GM21717 (cell line): ENCODE data around the gene LPCAT3.
"Not testable (repeated sequence)": the region's sequence is repeated elsewhere in the genome, so short reads cannot be mapped to it uniquely, and the experiment has no call there.

Source experiments
- ATAC-seq: cut with Tn5 transposase; IDR thresholded peaks from one replicate; pipeline ENCODE4 v1.9.1; 2021; ENCODE audit warnings: mild to moderate bottlenecking, moderate library complexity; ENCODE audit not compliant: unreplicated experiment

The LPCAT3 gene, protein sequence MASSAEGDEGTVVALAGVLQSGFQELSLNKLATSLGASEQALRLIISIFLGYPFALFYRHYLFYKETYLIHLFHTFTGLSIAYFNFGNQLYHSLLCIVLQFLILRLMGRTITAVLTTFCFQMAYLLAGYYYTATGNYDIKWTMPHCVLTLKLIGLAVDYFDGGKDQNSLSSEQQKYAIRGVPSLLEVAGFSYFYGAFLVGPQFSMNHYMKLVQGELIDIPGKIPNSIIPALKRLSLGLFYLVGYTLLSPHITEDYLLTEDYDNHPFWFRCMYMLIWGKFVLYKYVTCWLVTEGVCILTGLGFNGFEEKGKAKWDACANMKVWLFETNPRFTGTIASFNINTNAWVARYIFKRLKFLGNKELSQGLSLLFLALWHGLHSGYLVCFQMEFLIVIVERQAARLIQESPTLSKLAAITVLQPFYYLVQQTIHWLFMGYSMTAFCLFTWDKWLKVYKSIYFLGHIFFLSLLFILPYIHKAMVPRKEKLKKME

DNA sequence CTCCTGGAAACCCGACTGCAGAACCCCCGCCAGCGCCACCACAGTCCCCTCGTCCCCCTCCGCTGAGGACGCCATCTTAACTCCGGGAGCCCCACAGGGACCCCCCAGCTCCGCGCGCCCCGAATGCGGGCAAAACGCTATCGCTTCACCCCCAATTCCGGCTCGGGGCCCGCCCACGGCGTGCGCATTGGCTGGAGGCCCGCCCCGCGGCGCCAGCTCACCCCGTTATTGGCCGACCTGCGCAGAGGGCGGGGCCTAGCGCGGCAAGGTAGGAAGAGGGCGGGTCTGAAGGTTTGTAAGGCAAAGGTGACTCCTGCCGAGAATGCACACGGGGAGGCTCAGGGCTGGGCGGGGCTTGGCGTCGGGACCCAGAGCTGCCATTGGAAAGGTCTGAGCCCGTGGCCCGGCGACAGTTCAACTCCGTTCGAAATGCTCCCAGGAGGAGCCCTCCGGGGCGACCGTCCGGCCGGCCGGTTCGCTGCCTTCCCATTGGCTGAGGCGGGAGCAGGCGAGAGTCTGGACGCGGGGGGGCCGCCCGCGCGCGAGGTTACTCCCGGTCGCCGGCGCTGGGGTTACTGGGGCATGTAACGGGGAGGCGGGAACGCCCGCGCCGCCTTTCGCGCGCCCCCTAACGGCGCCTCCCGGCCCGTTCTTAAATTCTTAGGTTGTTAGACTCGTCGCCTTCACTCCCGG, at the start of gene LPCAT3:
LPCAT3 (minus strand) TSS at position 127 of the 693 bp plus-strand sequence; CDS start at position 75, 52 bp downstream.
- peak; percentile 92 for ATAC-seq

DNA sequence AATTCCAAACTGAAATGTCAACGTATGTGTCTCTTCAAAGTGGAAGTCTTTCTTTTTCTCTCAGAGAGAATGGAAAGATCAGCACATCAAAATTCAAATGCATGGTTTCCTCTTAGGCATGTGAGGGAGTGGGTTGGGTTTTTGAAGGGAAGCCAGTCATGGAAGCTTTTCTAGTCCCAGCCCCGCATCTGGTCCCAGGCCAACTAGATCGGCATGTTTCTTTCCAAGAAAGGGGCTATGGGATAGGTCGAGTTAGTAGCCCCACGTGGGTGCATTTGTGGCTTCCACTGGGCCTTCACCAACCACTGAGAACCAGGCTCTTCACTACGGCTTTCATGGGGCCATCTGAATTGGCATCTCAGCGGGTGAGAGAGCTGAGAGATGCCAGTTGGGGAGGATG, 48.8 kb upstream of the LPCAT3 start:
- ATAC-seq: no peak

DNA sequence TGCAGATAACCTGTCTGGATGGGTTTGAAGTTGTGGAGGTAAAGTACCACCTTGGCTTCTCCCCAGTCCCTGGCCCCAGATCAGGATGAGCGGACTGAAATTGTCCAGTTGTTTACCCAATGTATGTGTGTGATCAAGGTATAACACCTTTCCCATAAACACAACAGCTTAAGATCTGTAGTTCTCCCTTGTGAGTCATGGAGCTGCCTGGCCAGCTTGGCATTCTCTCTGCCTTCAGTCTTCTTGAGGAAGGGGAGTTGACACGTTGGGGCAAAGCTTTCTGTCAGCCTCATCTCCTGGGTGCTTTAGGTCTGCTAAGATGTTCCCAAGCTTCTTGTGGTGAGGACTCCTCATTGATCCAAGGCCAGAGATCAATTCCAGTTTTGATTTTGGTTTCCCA, 48.3 kb upstream of the LPCAT3 start:
- ATAC-seq: no peak

DNA sequence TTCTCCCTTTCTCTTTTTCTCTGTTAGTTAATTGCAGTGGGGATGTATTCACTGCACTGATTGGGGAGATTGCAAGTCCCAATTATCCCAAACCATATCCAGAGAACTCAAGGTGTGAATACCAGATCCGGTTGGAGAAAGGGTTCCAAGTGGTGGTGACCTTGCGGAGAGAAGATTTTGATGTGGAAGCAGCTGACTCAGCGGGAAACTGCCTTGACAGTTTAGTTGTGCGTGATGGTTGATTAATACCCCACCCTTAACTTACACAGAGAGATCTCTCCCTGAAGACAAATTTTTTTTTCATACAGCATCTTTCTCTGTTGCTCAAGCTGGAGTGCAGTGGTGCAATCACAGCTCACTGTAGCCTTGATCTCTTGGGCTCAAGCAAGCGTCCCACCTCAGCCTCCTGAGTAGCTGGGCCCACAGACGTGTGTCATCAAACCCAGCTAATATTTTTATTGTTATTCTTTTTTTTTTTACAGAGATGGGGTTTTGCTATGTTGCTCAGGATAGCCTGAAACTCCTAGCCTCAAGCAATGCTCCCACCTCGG, 46.9 kb upstream of the LPCAT3 start:
- ATAC-seq: no peak

DNA sequence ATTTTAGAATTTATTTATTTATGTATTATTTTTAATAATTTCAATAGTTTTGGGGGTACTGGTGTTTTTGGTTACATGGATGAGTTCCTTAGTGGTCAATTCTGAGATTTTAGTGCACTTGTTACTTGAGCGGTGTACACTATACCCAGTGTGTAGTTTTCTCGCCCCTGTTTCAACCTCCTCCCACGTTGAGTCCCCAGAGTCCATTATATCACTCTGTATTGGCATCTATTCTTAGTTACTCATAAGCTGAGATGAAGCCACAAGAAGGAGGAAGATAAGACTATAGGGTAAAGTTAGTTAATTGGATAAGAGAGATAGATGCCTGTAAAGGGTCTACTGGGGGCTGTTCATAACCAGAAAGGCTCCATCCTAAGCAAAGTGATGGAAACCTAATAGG, 46.2 kb upstream of the LPCAT3 start:
- ATAC-seq: no peak

DNA sequence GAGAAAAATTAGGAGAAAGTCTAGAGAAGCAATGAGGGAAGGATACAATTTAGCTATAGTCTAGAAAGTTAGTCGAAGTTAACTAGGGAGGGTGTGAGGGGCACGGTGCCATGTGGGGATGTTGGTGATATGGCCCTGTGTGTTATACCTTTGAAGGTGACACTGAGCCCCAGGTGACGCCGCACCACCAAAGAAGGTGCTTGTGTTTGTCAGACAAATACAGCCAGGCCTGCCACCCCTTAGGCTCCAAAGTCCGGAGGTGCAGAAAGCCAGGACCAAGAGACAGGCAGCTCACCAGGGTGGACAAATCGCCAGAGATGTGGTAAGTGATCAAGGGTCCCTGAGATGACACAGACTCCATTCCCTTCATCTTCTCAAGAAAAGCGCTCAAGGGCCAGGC, 43.3 kb upstream of the LPCAT3 start:
- ATAC-seq: no peak

DNA sequence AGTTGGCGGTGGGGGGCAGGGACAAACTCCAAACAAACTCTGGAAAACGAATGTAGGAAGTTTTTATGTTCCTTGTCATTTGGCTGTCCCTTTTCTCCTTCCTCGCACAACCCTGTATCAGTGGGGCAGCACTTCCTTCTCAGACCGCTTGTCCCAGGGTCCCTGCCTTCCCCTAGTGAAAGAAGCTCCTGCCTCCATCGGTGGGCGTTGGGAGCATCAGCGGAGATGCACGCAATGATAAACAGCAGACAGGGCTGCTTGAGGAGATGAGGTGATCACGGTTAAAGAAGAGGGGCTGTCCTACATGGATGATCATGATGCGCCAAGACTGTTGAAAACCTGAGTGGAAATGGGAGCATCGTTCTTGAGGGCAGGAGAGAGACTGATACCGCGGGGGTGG, 42.9 kb upstream of the LPCAT3 start:
- ATAC-seq: no peak

DNA sequence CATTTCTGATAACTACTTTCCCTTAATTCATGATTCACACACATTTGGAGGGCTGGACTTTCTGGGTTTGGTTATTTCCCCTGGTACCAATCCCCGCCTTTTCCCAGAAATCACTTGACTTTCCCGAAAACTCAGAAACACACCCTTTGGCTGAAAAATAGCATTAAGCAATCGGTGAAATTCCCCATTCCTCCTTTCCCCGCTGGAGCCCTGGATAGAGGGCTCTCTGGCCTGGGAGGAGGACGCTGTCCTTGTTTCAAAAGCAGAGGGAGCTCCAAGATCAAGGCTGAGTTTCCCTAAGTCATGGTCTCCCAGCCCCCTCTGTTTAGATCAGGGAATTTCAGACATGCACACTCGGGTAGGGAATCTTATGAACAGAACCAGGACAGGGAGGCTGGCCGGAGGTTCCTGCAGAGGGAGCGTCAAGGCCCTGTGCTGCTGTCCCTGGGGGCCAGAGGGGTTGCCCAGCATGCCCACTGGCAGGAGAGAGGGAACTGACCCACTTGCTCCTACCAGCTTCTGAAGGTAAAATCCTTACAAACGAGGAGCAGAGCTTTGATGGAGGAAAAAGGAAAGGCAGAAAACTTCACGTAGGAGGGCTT, 42.2 kb upstream of the LPCAT3 start, which contains the start of gene C1S:
C1S (plus strand) TSS at position 366 of the 602 bp plus-strand sequence. CDS start 1,195 bp downstream, outside the sequence.
- no peak for ATAC-seq

DNA sequence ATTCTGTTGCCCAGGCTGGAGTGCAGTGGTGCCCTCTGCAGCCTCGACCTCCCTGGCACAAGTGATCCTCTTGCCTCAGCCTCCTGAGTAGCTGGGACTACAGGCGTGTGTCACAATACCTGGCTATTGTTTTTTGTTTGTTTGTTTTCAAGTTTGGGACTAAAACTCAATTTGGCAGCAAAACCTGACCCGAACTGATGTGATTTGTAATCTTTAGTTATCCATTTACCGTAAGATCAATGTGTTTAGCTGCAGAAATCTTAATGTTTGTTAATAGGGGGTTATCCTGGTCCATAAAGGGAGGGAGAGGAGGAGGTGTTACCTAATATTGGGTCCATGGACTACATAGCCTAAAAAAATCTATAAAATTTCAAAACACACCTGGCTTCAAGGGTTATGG, 41.5 kb upstream of the LPCAT3 start:
- ATAC-seq: no peak

DNA sequence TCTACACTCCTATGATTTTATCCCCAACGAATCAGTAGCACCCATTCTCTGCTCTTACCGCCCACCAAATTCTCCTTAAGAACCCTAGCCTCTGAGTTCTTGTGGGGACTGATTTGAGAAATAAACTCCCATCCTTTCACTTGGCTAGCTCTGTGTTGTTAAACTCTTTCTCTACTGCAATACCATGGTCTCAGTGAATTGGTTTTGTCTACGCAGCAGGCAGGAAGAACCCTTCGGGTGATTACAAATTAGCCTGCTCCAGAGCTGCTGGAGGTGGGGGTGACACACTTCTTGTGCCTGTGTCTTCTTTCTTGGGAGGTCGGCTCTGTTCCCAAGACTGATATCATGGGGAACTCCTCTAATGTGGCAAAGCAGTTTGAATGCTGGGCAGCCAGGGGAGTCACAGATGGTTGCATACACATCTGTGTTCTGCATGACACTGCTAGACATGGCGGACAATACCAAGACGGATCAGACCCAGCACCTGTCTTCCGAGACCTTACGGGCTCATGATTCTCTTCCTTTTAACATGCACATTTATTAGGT, 40.6 kb upstream of the LPCAT3 start:
- ATAC-seq: no peak

DNA sequence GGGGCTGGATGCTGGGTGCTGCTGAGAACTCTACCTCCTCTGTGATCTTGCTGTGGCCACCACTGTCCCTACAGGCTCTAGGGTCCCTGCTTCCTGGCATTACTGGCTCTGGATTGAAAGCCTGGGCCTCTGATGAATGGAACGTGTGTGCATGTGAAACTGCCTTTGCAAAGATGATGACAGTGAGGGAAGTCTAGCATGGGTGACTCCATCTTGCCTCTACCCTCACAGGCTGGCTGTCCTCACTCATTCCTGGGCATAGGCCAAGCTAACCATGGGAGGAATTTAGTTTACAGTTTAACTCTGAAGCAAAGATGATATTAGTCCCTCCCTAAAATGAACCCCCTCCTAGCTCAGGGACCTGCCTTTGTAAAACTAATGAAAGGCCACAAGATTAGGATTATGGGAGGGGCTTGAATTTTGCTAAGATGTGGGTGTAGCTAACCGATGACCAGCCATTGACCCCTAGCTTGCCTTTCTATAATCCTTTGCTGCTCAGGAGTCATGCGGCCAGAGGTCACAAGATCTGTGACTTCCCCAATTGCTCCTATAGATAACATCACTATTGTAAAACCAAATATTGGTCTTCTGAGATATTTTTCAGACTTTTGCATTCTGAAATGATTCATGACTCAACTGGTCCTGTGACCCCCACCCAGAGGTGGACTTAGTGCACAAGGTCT, 40.0 kb upstream of the LPCAT3 start:
- no peak for ATAC-seq

DNA sequence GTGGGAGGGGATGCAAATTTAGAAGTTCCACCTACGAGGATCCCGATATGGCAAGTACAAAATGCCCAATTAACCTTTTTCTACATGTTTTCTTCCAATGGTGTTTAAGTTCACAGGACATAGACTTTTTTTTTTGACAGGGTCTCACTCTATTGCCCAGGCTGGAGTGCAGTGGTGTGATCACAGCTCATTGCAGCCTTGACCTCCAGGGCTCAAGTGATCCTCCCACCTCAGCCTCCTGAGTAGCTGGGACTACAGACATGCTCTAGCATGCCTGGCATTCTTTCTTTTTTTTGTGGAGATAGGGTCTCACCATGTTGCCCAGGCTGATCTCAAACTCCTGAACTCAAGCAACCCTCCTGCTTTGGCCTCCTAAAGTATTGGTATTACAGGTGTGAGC, 37.5 kb upstream of the LPCAT3 start:
- not testable (repeated sequence) for ATAC-seq

DNA sequence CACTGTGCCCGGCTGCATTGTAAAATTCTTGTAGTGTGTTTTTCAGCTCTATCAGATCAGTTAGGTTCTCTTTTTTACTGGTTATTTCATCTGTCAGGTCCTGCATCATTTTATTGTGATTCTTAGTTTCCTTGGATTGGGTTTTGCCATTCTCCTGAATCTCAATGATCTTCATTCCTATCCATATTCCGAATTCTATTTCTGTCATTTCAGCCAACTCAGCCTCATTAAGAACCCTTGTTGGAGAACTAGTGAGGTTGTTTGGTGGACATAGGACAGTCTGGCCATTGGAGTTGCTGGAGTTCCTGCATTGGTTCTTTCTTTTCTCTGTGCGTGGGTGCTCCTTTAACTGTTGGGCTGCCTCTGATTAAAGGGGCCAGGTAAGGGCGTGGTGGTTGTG, 36.6 kb upstream of the LPCAT3 start:
- ATAC-seq: no peak

DNA sequence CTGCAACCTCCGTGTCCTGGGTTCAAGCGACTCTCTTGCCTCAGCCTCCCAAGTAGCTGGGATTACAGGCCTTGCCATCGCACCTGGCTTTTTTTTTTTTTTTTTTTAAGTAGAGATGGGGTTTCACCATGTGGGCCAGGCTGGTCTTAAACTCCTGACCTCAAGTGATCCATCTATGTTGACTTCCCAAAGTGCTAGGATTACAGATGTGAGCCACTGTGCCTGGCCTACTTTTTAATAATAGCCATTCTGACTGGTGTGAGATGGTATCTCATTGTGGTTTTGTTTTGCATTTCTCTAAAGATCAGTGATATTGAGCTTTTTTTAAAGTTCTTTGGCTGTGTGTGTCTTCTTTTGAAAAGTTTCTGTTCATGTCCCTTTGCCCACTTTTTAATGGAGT, 31.7 kb upstream of the LPCAT3 start:
- not testable (repeated sequence) for ATAC-seq

DNA sequence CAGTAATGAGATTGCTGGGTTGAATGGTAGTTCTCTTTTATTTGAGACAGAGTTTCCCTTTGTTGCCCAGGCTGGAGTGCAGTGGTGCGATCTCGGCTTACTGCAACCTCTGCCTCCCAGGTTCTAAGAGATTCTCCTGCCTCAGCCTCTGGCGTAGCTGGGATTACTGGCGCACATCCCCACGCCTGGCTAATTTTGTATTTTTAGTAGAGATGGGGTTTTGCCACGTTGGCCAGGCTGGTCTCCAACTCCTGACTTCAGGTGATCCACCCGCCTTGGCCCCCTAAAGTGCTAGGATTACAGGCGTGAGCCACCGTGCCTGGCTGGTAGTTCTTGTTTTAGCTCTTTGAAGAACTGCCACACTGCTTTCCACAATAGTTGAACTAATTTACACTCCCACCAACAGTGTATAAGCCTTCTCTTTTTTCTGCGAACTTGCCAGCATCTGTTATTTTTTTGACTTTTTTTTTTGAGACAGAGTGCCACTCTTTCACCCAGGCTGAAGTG, 31.2 kb upstream of the LPCAT3 start:
- ATAC-seq: not testable (repeated sequence)

DNA sequence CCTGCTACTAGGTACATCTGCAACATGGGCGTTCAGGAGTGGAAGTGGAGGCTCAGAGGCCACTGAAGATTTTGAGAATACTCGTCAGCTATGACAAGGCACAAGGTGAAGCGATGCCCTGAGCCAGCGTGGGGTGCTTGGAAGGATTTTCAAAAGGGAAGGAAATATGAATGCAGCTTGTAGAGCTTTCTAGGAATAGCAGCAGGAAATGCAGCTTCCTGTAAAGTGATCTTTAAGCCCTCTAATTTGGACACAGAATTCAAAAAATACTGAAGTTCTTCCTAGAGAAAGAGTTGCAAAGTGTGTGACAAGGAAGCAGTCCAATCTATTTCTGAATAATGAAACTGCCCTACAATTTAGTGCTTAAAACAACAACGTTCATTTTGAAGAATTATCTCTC, 29.0 kb upstream of the LPCAT3 start:
- ATAC-seq: no peak

DNA sequence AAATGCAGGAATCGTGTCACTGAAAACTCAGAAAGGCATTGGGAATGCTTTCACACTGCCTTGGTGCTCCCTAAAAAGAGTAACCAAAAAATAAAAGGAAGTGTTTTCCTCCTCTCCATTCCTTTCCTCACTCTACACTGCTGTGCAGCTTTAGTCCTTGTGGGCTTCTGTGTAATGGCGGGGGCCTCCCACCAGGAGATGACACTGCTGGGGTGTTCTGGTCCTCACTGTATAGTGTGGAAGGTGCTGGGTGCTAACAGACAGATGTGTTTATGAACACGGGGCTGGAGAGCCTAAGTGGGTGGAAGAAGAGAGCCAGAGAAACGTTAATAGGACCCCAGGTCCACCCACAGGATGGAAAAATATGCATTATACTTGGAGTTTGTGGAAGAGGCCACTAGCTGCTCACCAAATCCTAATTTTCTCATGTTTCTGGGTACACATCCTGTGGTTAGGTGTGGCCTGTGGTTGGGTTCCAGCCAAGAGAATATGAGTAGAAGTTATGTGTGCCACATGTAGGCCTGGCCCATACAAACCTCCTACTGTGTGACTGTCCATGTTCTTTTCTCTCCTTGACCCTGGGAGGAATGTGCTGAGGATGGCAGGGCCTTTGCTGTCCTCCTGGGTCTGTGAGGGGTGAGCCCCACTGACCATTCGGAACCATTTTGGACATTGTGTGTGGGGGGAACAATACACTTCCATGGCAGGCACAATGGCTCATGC, 28.3 kb upstream of the LPCAT3 start:
- no peak for ATAC-seq

DNA sequence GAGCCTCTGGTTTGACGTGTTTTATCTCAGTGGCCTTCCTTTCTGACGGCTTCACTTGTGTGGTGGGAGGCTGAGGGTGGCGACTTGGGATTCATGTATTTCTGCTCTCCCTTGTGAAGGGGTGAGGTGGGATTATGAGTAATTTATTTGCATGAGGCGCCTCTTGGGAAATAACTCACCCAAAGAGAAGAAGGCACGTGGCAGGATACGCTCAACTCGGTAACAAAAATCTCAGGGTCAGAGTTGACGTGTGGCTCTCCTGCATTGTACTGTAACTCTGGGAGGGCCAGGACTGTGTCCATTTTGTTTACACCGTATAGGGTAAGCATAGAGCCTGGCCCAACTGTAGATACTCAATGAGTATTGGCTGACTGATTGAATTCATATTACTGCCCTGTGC, 27.6 kb upstream of the LPCAT3 start:
- no peak for ATAC-seq

DNA sequence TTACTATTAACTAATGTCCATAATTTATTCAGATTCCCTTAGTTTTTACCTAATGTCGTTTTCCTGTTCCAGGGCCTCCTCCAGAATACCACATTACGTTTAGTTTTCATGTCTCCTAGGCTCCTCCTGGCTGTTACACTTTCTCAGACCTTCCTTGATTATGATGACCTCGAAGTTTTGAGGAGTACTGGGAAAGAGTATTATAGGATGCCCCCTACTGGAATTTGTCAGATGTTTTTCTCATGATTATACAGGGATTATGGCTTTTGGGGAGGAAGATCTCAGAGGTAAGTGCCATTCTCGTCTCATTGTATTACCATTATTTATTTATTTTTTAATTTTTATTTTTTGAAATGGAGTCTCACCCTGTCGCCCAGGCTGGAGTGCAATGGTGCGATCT, 24.6 kb upstream of the LPCAT3 start:
- ATAC-seq: no peak

DNA sequence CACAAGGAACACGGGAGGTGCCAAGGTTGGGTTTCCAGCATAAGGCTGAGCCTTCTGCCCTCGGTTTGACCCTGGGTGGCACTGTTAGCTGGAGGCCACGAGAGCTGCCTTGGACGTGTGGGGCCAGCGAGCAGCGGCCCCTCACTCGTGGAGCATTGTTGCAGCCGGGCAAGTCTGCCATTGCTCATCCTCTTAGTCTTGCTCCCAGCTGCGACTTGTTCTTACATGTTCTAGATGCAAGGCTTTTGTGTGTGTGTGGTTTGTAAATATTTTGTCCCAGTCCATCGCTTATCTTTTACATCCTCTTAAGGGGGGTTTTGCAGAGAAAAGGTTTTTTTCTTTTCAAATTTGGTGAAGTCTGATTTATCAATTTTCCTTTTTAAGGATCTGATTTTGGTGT, 21.1 kb upstream of the LPCAT3 start:
- no peak for ATAC-seq
